Renal cortex interstitium (tissue), 11 donors: Measurements from ENCODE around the gene UBXN1. TPM values are rescaled to one million over a fixed set of nuclear protein-coding genes. Genes with fewer than 3 reads are reported as not detected.
A peak's percentile ranks its signal among the peaks of the same experiment; 100 is the strongest.
"Not testable (repeated sequence)": the region's sequence is repeated elsewhere in the genome, so short reads cannot be mapped to it uniquely, and the experiment has no call there.

Experiments used
- DNase-seq, 11 donors: peaks; one replicate each; pipeline ENCODE4 v3.0.0-alpha.2; 2013; ENCODE audit warnings: low read depth in 9 of 11, low spot score in 4 of 11; ENCODE audit errors: extremely low read depth in 1 of 11
- polyA plus RNA-seq, 3 donors: library from polyadenylated mRNA; unstranded; fragments of 120-200 nt; gene quantifications; one replicate each; pipeline ENCODE4 v1.2.1, GENCODE V29; 2013; ENCODE audit not compliant: insufficient read length in 3 of 3

UBXN1 gene
- polyA plus RNA-seq, 3 donors = 147 to 191 (median 164) TPM

DNA sequence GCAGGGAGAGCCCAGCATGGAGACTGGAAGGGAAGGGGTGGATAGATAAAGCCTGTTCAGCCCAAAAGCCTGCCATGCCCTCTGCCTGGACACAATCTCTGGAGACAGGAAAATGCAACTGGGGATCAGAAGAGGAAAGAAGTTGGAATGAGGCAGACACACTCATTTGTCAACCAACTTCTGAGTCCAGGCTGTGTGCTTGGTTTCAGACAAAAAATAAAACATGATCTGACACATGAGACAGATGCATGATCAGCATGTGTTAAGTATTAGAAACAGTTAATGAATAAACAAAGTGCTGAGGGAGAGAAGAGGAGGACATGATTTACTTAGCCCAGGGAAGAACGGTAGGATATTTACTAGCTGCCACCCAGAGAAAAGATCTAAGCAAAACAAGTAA lies 9.6 kb upstream of the UBXN1 start:
- no peak for DNase-seq

DNA sequence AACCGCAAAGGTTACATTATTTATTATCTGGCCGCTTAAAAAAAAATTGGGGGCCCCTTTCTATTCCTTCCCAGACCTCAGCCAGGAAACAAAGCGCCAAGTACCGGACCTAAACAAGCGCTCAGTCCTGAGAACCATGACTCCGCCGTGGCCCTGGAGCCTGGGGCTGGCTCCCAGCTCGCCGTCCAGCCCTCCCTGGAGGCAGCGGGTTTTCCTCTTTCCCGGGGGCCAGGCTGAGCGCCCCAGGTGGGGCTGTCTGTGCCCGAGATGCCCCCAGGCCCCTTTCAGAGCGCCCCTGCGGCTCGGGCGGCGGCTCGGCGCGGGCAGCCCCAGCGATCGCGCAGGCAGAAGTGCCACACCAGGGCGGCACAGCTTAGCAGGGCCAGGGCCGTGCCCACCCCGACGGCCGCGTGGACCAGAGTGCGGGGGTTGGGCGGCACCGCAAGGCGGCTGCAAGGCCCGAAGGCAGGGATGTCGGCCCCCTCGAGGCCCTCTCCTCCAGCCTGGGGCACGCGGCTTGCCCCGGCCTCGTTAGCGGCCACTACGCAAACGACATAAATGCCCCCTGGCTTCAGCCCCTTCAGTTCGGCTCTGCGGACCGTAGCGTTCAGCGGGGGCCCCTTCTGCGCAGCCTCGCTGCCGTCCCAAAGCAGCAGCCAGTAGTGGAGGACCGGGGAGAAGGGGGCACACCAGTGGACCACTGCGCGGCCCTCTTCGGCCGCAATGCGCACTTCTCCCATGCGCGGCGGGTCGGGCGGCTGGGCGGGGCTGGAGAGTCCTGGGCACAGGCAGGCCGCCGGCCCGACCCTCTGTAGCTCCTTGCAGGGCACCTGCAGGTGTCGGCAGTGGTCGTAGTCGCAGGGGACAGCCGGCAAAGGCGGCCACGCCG lies 8.9 kb upstream of the UBXN1 start:
- no peak for DNase-seq

DNA sequence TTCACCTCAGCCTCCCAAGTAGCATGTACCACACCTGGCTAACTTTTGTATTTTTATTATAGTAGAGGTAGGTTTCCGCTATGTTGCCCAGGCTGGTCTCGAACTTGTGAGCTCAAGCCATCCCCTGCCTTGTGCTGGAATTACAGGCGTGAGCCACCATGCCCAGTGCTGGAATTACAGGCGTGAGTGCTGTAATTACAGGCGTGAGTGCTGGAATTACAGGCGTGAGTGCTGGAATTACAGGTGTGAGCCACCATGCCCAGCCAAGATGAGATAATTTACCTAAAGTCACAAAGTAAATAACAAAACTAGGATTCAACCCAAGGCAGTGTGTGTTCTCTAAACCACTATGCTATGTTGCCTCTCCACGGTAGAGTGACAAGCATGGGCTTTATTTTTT lies 3.6 kb upstream of the UBXN1 start:
- DNase-seq = no peak

DNA sequence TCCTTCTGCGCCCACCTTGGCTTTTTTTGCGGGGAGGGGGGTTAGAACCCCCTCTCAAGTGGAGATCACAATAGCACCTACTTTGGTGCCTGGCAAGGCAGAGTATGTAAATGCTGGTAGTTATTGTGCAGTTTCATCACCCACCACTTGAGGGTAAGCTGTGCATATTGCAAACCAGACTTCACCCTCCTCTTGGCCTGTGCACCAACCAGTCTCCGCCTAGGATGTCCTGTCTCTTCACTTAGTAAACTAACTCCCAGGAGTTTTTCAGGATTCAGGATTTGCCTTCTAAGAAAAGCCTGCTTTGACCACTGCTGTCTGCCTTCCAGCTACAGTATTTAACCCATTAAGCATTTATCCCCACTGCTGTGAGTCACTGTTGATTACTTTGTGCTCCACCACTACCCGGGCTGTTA lies 2.0 kb upstream of the UBXN1 start:
- DNase-seq = no peak

DNA sequence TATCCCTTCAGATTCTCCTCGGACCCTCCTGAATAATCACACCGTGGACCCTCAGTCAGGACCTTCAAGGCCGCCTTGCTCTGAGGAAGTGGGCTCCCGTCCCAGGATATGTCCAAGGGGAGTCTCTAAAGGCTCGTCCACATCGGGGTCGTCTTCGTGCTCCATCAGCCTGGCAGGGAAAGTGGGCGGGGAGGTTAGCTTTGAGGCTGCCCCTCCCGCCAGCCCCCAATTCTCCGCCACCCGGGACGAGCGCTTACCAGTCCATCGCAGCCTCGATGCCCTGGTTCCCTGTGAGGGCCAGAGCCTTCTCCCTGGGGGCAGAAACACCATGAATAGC lies 472 bp downstream of the UBXN1 start:
- DNase-seq = no peak

DNA sequence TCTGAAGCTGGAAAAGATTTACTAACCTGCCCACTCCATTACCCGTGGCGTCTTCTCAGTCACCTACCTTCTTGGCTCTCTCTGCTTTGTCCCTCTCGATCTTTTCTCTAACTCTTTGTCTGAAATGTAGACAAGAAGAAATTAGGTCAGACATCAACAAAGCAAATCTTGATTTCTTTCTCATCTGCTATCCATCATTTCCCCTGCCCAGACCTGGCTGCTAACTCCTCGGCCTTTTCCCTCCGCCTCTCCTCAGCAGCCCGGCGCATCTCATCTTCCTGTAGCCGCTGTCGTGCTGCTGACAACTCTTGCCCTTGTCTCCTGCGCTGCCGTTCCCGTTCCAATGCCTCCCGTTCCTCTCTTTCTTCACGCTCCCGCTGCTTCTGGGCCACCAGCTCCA lies 1.2 kb downstream of the UBXN1 start:
- no peak for DNase-seq

DNA sequence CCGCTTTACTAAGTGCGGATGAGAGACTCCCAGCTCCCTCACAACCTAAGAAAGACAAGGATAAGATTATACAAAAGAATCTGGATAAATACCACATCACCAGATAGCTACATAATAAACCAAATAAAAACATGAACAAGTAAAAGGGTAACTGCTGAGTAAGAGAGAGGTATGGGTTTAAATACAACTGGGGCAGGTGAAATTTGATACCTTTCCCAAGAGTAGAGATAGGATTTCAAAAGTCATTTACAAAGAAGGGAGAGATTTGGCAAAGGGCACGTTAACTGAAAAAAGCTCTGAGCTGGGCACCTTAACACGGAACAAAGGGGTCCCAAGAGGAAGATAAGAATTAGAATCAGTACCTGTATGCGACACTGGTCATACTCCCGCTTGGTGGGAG lies 1.7 kb downstream of the UBXN1 start:
- no peak for DNase-seq

DNA sequence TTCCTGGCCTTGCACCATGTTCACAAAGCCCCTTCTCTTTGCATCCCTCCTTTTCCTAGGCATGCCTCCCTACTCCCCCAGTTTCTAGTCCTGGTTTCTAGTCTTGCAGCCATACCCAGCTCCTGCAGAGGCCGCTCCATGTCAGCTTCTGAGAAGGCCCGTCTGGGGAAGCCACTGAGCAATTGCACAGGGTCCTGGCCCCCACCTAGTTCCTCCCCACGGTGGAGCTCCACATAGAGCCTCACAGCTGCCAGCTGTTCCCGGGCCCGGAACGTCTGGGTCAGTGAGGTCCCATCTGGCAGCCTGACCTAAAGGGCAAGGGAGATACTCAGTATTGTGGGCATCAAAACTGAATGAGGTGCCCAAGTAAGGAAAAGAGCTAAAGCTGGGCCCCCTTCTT lies 2.2 kb downstream of the UBXN1 start:
- no peak for DNase-seq

DNA sequence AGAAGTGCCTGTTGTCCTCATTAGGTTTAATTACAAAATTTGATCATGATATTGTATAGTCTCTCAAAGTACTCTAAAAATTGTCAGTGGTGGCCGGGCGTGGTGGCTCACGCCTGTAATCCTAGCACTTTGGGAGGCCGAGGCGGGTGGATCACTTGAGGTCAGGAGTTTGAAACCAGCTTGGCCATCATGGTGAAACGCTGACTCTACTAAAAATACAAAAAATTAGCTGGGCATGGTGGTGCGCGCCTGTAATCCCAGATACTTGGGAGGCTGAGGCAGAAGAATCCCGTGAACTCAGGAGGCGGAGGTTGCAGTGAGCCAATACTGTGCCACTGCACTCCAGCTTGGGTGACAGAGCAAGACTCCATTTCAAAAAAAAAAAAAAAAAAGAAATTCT lies 3.5 kb downstream of the UBXN1 start:
- DNase-seq = not testable (repeated sequence)

DNA sequence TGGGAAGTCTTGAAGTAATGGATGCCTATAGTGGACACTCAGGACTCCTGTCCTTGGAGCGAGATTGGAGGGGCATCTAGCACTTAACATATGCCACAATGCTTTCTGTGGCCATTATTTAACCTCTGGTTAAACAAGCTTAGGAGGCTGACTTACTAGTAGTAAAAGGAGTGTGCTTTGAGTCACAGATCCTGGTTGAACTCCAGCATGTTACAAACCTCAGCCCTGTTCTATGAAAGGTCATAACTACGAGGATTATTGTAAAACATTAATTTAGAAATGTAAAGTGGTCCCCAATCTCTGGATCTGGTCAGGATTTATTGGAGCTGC lies 5.7 kb downstream of the UBXN1 start:
- DNase-seq = no peak

DNA sequence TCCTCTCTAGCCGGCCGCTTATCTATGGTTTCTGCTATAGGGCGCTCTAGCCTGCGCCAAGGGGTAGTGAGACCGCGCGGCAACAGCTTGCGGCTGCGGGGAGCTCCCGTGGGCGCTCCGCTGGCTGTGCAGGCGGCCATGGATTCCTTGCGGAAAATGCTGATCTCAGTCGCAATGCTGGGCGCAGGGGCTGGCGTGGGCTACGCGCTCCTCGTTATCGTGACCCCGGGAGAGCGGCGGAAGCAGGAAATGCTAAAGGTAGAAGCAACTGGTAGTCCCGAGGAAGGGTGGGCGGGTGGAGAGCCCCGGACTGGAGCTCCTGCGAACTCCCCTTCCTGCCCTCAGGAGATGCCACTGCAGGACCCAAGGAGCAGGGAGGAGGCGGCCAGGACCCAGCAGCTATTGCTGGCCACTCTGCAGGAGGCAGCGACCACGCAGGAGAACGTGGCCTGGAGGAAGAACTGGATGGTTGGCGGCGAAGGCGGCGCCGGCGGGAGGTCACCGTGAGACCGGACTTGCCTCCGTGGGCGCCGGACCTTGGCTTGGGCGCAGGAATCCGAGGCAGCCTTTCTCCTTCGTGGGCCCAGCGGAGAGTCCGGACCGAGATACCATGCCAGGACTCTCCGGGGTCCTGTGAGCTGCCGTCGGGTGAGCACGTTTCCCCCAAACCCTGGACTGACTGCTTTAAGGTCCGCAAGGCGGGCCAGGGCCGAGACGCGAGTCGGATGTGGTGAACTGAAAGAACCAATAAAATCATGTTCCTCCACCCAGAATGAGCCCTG lies 7.1 kb downstream of the UBXN1 start, which contains the start of the genes LBHD1 and UQCC3:
TSS of gene LBHD1 (minus strand) at position 660 of the 782 bp plus-strand sequence. CDS start 2,236 bp downstream, outside the sequence.
TSS of gene UQCC3 (plus strand) at position 66 of the 782 bp plus-strand sequence. CDS start at position 139, 73 bp downstream.
- peak in 6 of 11 donors; percentile 76 to 84 (median 79) for DNase-seq

DNA sequence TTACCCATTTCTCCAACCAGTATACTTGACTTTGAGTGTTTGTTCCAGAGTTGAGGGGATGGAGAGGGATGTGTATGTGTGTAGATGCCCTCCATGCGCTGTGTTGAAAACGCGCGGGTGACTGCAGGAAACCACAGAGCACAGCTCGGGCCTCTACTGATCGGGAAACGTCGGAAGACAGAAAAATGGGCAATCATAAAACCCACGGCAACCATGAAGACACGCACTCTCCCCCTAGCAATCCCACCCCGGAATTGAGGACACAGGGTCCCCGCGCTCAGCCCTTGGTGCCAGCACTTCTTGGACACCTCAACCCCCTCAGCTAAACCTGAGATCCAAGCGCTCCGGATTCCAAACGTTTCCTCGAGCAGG lies 7.7 kb downstream of the UBXN1 start:
- no peak for DNase-seq

DNA sequence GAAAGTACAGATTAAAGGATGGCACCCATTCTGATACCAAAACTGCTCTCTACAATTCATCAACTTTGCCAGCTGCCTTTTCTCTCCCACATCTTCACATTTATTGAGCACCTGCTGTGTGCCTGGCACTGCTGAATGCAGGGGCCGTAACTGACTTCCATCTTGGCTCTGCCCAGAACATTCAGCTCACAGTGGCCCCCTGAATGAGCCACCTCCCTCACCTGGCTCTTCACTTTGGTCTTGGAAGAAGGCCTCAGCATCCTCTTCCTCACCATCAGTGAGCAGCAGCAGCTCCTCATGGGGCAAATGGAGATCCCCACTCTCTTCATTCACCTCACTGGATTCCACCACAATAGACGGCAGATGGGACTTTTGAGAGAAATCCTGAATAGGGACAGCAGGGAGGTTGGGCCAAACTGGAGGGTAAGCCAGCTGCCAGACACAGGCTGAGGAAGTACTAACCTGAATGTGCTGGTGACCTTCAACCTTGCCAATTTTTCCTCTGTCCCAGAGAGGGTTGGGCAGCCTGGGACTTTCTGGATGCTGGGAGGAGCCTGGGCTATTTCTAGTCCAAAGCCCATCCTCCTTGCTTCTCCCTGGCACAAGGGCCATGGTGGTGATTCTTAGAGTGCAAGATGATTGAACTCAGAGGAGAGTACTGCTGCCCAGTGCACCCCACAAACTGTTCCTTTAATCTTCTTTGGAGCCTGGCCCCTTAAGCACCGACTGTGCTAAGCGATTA lies 9.3 kb downstream of the UBXN1 start:
- DNase-seq = no peak

DNA sequence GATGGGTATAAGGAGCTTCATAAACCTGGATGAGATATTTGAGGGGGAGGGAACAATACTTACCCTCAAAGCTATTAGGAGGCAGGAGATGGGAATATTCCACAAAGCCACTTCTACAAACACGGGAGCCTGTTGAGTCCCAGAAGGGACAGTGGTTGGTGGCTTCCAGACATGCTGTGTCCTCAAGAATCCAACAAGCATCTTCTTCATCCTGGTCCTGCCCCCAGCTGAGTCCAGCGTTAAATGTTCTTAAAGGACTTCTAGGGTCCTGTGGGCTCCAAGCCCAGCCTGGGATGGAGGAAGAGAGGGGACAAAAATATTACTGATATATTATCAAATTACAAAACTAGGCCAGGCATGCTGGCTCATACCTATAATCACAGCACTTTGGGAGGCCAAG lies 11.4 kb downstream of the UBXN1 start:
- DNase-seq = no peak

DNA sequence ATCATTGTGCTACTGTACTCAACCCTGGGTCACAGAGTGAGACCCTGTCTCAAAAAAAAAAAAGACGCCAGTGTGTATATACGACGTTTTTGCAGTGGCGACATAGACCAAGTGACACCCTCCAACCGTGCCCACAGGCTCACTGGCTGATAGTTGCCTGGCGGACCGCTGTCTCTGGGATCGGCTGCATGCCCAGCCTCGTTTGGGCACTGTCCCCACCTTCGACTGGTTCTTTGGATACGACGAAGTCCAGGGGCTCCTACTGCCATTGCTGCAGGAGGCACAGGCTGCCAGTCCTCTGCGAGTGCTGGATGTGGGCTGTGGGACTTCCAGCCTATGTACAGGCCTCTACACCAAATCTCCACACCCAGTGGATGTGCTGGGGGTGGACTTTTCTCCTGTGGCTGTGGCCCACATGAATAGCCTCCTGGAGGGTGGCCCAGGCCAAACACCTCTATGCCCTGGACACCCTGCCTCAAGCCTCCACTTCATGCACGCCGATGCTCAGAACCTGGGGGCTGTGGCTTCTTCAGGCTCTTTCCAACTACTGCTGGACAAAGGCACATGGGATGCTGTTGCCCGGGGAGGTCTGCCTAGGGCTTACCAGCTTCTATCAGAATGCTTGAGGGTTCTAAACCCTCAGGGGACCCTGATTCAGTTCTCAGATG lies 12.5 kb downstream of the UBXN1 start:
- DNase-seq = no peak

DNA sequence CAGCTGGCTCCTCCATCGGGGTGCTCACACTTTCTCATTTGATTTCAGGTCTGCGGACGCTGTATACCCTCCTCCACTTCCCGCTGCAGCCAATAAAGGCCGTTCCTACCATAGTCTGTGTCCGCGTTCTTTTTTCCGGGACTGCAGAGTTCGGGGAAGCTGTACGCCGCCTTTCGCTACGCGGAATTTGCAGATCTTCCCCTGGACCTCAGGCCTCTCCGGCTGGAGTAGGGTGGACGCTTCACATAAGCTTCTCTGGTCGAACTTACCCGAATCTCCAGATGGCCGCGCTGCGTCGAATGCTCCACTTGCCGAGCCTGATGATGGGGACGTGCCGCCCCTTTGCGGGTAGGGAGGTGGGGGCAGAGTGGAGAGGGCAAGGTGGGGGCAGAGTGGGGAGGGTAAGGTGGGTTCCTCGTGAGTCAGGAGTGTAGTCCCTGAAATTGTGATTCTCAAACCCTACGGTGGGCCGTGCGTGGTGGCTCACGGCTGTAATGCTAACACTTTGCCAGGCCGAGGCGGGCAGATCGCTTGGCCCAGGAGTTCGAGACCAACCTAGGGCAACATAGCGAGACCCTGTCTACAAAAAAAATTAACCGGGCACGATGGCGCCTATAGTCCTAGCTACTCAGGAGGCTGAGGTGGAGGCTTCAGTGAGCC lies 13.1 kb downstream of the UBXN1 start:
- peak in 2 of 11 donors; percentile 53 to 68 for DNase-seq

DNA sequence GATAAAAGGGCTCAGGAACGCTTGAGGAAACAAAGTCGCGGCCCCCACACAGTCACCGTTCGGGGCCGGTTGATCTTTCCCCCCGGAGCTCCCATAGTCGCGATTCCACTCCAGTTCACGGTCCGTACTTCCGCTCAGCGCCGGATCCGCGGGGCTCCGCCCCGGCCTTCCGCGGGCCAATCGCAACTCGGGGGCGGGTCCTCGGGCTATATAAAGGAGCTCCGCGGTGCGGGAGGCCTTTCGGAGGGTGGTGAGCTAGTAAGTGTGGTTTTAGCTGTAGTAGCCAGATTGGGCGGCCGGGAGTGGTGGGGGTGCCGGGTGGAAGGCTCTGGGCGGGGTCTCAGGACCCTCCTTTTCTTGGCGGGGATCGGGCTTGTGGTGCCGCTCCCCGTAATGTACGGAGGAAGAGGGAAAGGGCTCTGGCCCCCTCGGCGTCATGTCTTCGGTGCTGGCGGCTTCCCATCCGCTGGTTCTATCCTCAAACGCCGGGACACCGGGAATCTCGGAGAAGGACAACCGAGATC lies 13.7 kb downstream of the UBXN1 start, which contains the start of the genes C11orf98 and CSKMT:
TSS of gene C11orf98 (minus strand) at position 136 of the 524 bp plus-strand sequence. CDS start at position 95, 41 bp downstream.
TSS of gene CSKMT (plus strand) at position 238 of the 524 bp plus-strand sequence. CDS start 568 bp downstream, outside the sequence.
- peak; percentile 86 to 95 (median 93) for DNase-seq
